Gastrocnemius medialis (tissue), 4 donors: ENCODE measurements around the gene POM121L2.

Experiments used
- CTCF ChIP-seq, 5 experiments: fragments of 450-650 bp in 3 of 5; fragments of 200-600 bp in 2 of 5; sonication (generic) in 2 of 5; IDR thresholded peaks in 4 of 5; conservative IDR thresholded peaks in 1 of 5; 1 replicate in 4 of 5; 2 replicates in 1 of 5; pipeline ENCODE4 v1.5.1; 2016 to 2019; ENCODE audit warnings: antibody characterized with exemption in 5 of 5, mild to moderate bottlenecking in 3 of 5, moderate library complexity in 3 of 5
- POLR2A ChIP-seq, 2 donors: fragments of 450-650 bp; IDR thresholded peaks; one replicate each; pipeline ENCODE4 v1.6.1; 2017; ENCODE audit warnings: antibody characterized with exemption in 2 of 2, mild to moderate bottlenecking in 2 of 2, moderate library complexity in 2 of 2

GRCh38 chr6:27294409-27294808 lies 17.7 kb downstream of the POM121L2 start:
- TF ChIP-seq POLR2A (IDR thresholded peaks at IDR 0.05): no peak
- no peak for TF ChIP-seq CTCF (IDR thresholded peaks at IDR 0.05 in 4 of 5, conservative IDR thresholded peaks at IDR 0.05 in 1 of 5)
